HG03565 (cell line): Measurements from ENCODE around the gene SYT1.

Source experiments
- ATAC-seq: cut with Tn5 transposase; IDR thresholded peaks from one replicate; pipeline ENCODE4 v1.9.1; 2021; ENCODE audit warnings: mild to moderate bottlenecking, moderate library complexity; ENCODE audit not compliant: unreplicated experiment

Gene SYT1

GRCh38 chr12:79053394-79053793, 188.8 kb downstream of the SYT1 start:
- ATAC-seq, result no peak

GRCh38 chr12:79055926-79056674, 191.5 kb downstream of the SYT1 start:
- no peak for ATAC-seq

DNA sequence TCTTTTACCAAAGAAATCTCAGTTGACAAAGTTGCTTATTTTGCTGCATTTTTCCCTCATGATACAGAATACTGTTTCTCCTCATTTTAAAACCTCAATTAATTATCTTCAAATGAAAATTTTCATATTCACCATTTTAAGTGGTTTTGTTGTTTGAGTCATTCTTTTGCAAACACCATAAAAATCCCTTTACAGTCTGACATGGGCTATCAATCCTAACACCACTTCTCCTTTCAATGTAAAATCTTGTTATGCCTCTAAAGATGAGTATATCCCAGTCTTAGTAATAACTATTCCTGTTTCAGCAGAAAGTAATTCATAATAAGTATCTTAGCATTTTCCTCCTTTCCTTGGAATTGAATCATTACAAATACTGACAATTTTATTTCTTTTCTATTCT, 192.2 kb downstream of the SYT1 start:
- ATAC-seq, result no peak

GRCh38 chr12:79057540-79057939, 193.0 kb downstream of the SYT1 start:
- ATAC-seq, result no peak

DNA sequence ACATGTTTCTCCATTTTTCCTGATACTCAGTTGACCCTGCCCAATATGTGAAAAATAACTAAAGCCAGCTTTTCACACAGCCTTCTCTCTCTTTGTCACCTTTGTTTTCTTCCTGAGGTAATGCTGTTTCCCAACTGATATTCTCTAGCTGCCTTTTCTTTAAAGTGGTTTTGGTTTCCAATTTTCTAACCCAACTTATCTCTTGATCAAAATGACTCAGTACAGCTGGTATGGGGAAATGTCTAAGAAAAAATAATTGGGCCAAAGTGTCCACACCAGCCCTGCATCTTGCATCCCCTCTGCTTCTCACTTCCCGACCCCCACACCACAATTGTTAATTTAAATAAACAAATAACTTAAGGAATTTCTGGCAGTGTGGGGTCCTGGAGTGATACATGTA, 193.8 kb downstream of the SYT1 start:
- ATAC-seq, result peak; percentile 35

GRCh38 chr12:79059557-79059956, 195.0 kb downstream of the SYT1 start:
- ATAC-seq, result no peak

DNA sequence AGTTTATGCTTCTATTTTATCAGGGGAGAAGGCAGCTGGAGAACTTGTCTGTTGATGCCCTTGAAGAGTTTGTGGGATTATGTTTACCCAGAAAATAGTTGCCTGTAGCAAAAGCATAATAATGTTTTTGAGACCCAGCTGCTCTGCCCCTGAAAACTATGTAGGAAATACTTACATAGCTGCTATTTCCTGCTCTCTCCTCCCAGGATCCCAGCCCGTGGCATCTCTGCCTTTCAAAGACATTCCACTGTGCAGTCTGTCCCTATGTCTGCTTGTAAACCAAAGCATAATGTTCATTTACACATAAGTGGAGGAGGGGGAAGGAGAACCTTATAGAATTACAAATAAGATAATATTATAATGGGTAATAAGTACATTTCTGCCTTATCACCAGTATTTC, 198.7 kb downstream of the SYT1 start:
- ATAC-seq, result no peak

GRCh38 chr12:79067977-79068376, 203.4 kb downstream of the SYT1 start:
- ATAC-seq, result no peak

DNA sequence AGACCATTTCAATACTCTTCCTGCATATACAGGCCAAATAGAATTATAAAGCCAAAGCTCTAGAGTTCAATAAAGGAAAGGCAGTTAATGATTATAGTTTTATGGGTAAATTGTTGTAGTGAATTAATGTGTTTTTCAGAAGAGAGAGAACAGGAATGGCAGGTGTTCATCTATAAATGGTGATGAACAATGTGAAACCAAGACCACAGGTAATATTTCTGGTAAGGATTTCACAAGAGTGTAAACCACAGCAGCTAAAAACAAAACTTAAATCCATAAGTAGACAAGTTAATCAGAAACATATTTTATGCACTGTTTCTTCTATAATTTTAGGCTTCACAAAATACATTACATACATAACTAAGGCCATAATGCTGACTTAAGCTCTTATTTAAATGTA, 204.4 kb downstream of the SYT1 start:
- peak; percentile 96 for ATAC-seq

- no peak for ATAC-seq
Measured at GRCh38 chr12:79071498-79071897, 206.9 kb downstream of the SYT1 start.

DNA sequence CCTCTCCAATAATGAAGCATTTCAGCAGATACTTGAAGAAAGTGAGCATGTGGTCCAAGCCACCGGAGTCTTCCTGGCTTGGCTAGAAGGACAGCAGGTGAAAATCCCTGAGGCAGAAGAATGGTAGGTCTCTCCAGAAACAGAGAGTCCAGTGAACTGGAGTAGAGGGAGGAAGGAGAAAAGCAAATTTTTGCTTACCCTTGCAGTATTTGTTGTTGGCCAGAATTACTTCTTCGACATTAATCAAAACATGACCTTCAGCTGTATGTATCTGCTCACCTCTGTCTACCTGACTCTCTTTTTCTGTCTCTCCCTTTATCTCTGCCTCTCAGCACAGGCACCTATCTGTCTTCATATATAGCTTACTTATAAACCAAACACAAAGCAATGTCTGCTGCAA, 208.9 kb downstream of the SYT1 start:
- ATAC-seq, result no peak

DNA sequence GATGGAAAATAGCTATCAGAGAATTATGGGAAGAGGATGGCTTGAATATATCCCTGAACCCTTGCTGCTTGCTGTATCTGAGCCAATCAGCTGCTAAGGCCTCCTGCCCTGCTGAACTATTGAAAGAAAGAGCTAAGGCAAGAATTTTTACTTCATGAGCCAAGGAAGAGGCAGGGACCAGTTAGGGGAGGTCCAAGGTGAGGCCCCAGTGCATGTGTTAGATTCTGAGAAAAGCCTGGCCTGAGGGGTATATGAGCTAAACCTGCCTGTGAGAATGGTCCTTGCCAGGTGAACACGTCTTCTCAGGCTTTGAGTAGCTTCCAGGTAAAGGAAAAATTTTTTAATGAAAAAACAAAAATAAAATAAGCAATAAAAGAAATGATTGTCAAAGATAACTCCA, 218.0 kb downstream of the SYT1 start:
- ATAC-seq, result no peak

DNA sequence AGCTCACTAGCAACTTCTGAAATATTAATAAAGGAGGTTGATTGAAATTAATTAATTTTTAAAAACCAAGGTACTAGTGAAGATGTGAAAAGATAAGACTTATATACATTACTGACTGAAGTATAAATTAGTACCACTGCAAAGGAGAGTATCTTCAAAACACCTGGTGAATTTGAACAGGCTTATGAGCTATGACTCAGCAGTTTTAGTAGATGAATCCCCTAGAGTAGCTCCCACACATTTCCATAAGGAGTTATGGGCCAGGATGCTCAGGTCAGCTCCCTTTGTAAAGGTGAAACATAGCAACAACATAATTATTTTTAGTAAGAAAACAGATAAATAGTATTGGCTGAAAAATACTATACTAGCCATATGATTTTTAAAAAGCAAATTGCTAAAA, 218.6 kb downstream of the SYT1 start:
- ATAC-seq, result no peak

DNA sequence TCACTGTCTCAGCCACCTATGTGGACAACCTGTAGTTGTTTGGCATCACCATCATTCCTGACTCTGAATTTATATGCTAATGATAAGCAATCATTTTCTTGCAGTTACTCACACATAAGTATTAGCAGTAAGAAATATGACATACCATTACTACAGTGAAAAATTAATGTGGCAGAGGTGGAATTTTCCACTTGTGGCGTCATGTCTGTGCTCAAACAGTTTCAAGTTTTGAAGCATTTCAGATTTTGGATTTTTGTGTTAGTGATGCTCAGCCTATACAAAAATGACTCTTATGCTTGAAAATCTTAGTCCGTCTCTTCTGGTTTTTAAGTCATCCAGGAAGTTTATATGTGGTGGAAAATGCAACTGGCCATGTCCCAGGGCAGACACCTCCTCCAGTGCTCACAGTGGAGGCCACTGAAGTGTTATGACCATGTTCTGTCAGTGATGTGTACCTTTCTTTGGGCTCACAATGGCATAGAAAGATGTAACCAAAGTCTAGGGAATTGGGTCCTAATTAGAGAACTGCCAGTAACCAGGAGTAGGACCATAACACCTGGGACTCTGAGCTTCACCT, 220.6 kb downstream of the SYT1 start:
- no peak for ATAC-seq

- ATAC-seq, result no peak
Measured at GRCh38 chr12:79086541-79087296, 222.1 kb downstream of the SYT1 start.

- no peak for ATAC-seq
Measured at GRCh38 chr12:79098530-79098929, 234.0 kb downstream of the SYT1 start.

GRCh38 chr12:79108962-79109361, 244.4 kb downstream of the SYT1 start:
- no peak for ATAC-seq

GRCh38 chr12:79114896-79115295, 250.3 kb downstream of the SYT1 start:
- no peak for ATAC-seq

- ATAC-seq, result no peak
Measured at GRCh38 chr12:79115743-79116142, 251.2 kb downstream of the SYT1 start.

GRCh38 chr12:79119796-79120195, 255.2 kb downstream of the SYT1 start:
- ATAC-seq, result no peak

DNA sequence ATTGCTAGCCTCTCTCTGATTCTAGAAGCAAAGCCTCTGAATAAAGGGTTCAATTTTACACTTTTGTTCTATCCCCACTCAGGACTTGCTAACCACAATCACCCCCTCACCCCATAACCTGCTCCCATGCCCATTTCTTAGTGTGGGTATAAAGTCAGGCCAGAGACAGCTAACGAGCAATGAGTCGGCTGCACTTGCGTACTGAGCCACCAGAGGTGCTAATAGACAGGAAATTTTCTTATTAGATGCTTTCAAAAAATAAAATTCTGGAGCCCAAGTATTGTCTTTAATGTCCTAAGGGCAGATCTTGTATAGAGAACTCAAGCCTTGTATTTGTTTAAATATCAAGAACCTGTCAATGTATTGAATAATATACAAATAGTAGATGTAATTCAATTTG, 256.9 kb downstream of the SYT1 start:
- ATAC-seq, result peak; percentile 66

- ATAC-seq, result no peak
Measured at GRCh38 chr12:79124385-79124784, 259.8 kb downstream of the SYT1 start.
